Activated CD8-positive, alpha-beta T cell treated with anti-CD3 and anti-CD28 coated beads for 36 hours (primary cell): ENCODE measurements around the gene PGAM4. TPM values are rescaled to one million over a fixed set of nuclear protein-coding genes. Genes with fewer than 3 reads are reported as not detected.

Experiments used
- ATAC-seq: fragments of 200-7000 bp; cut with Tn5 transposase; one replicate; pipeline ENCODE4 v1.10.0; 2021; ENCODE audit warnings: mild to moderate bottlenecking, moderate library complexity
- CTCF ChIA-PET: fragments of 350-600 bp; sonication (Branson Sonifier 250); formaldehyde crosslinking; loops from one replicate; lab custom pipeline; 2021; ENCODE audit warnings: antibody characterized with exemption; lab: Charles Lee
- POLR2A ChIA-PET: fragments of 350-600 bp; sonication (Branson Sonifier 250); formaldehyde crosslinking; loops from one replicate; lab custom pipeline; 2021; ENCODE audit warnings: antibody characterized with exemption; lab: Charles Lee
- DNase-seq: peaks from one replicate; pipeline ENCODE4 v3.0.0-alpha.2; 2020
- H3K27ac Mint-ChIP-seq: one replicate; pipeline ENCODE4 v1.8.0; 2021; ENCODE audit warnings: mild to moderate bottlenecking, mixed read lengths
- H3K27me3 Mint-ChIP-seq: one replicate; pipeline ENCODE4 v1.8.0; 2021; ENCODE audit warnings: mixed read lengths
- H3K36me3 Mint-ChIP-seq: one replicate; pipeline ENCODE4 v1.8.0; 2021; ENCODE audit warnings: low read depth, mixed read lengths
- H3K4me1 Mint-ChIP-seq: one replicate; pipeline ENCODE4 v1.8.0; 2021; ENCODE audit warnings: low read depth, mixed read lengths
- H3K4me3 Mint-ChIP-seq: one replicate; pipeline ENCODE4 v1.8.0; 2021; ENCODE audit warnings: mild to moderate bottlenecking, moderate library complexity, mixed read lengths
- H3K9me3 Mint-ChIP-seq: one replicate; pipeline ENCODE4 v1.8.0; 2021; ENCODE audit warnings: mixed read lengths
- intact Hi-C: fragments of 100-400 bp; cut with micrococcal nuclease; formaldehyde crosslinking; loops from one replicate; pipeline ENCODE4 v1.10.0; 2022
- total RNA-seq, 2 experiments: library from RNA; stranded (reverse); gene quantifications; one replicate each; pipeline ENCODE4 v1.2.3, GENCODE V29; 2021
- TF ChIP-seq, protein P1 (sequence below): fragments of 200-600 bp; IDR thresholded peaks from one replicate; pipeline ENCODE4 v1.8.0; 2022; ENCODE audit warnings: antibody characterized with exemption, mild to moderate bottlenecking

The PGAM4 gene
- 1 to 10 TPM in 1 of 2 experiments, under 1 TPM in 1; 0.56 to 1.3 TPM for total RNA-seq

DNA sequence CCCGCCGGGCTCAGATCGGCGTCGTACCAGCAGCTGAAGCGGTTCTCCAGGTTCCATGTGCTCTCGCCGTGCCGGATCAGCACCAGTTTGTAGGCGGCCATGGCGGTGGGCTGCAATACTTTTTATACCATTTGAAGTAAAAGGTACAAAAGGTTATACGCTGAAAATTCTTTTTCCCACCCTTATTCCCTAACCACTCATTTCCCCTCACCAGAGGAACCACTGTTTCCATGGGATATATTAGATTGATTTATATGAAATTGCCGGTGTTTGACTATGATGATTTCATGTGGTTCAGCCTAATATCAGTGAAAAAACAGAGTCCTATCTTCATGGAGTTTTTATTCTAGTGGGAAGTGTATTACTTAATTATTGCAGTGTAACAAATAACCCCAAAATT lies at the start of gene PGAM4:
Gene PGAM4, minus strand, starts transcription at position 101 of the 400 bp plus-strand sequence. Its CDS starts 0 bp downstream, at position 101.
- no peak within 1 kb of the TSS for H3K4me3 Mint-ChIP-seq
- ChIA-PET POLR2A (no interaction called here), CTCF (no interaction called here)
- no peak for DNase-seq
- no peak within 1 kb of the TSS for H3K27ac Mint-ChIP-seq
- intact Hi-C loops: no loop called here
- peaks cover 2% of the 10 kb centered on the region for H3K9me3 Mint-ChIP-seq
- peaks cover 4% of the 10 kb centered on the region for H3K36me3 Mint-ChIP-seq
- no peak for ATAC-seq
- H3K4me1 Mint-ChIP-seq: peaks cover 8% of the 10 kb centered on the region
- no peaks in the 10 kb centered on the region for H3K27me3 Mint-ChIP-seq
- TF ChIP-seq, protein P1, sequence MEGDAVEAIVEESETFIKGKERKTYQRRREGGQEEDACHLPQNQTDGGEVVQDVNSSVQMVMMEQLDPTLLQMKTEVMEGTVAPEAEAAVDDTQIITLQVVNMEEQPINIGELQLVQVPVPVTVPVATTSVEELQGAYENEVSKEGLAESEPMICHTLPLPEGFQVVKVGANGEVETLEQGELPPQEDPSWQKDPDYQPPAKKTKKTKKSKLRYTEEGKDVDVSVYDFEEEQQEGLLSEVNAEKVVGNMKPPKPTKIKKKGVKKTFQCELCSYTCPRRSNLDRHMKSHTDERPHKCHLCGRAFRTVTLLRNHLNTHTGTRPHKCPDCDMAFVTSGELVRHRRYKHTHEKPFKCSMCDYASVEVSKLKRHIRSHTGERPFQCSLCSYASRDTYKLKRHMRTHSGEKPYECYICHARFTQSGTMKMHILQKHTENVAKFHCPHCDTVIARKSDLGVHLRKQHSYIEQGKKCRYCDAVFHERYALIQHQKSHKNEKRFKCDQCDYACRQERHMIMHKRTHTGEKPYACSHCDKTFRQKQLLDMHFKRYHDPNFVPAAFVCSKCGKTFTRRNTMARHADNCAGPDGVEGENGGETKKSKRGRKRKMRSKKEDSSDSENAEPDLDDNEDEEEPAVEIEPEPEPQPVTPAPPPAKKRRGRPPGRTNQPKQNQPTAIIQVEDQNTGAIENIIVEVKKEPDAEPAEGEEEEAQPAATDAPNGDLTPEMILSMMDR: no peak

GRCh38 chrX:78011846-78012245 lies 42.4 kb upstream of the PGAM4 start:
- DNase-seq (no peak), ATAC-seq (no peak)
- TF ChIP-seq, protein P1: no peak
- Mint-ChIP-seq H3K4me1 (no peaks in the 10 kb centered on the region), H3K27ac (no peak overlapping the region), H3K4me3 (no peak overlapping the region), H3K9me3 (no peaks in the 10 kb centered on the region), H3K27me3 (no peaks in the 10 kb centered on the region), H3K36me3 (peaks cover 5% of the 10 kb centered on the region)
- ChIA-PET CTCF (interaction anchor here (3.2 kb wide), 1 partner anchor 13 kb away, joined by 18 read pairs; no protein-coding TSS in a partner anchor), POLR2A (no interaction called here)
- intact Hi-C loops: no loop called here

- intact Hi-C loops: no loop called here
- Mint-ChIP-seq H3K4me3 (no peak overlapping the region), H3K27ac (no peak overlapping the region), H3K4me1 (peaks cover 2% of the 10 kb centered on the region), H3K9me3 (no peaks in the 10 kb centered on the region), H3K36me3 (peaks cover 2% of the 10 kb centered on the region), H3K27me3 (no peaks in the 10 kb centered on the region)
- ATAC-seq (no peak), DNase-seq (no peak)
- TF ChIP-seq, protein P1: no peak
- ChIA-PET CTCF (no interaction called here), POLR2A (no interaction called here)
These were observed 10.4 kb upstream of the PGAM4 start for GRCh38 chrX:77979870-77980269.

DNA sequence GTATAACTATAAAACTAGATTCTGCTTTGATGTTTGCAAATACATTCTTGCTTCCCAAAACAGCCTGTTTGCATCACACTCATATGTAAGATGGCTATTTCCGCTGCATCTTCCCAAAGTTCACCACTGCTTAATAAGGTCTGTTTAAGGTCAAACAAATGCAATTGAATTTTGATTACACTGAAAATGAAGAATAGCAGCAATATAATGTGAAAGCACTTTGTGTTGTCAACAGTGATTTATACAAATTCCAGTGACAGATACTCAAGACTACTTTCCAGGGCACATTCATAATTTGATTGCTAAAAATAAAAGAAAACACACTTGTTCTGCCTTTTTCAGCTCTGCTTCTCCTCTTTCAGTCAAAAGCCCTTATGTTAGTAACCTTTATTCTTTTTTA lies 8.1 kb upstream of the PGAM4 start:
- TF ChIP-seq, protein P1: no peak
- peaks cover 2% of the 10 kb centered on the region for H3K36me3 Mint-ChIP-seq
- ChIA-PET POLR2A (no interaction called here), CTCF (interaction anchor here (1.2 kb wide), 1 partner anchor 48 kb away, joined by 3 read pairs; no protein-coding TSS in a partner anchor)
- DNase-seq: no peak
- intact Hi-C loops: no loop called here
- H3K27ac Mint-ChIP-seq: no peak overlapping the region
- H3K27me3 Mint-ChIP-seq: no peaks in the 10 kb centered on the region
- no peak for ATAC-seq
- no peak overlapping the region for H3K4me3 Mint-ChIP-seq
- peaks cover 2% of the 10 kb centered on the region for H3K4me1 Mint-ChIP-seq
- H3K9me3 Mint-ChIP-seq: no peaks in the 10 kb centered on the region

- Mint-ChIP-seq H3K4me1 (peaks cover 2% of the 10 kb centered on the region), H3K27me3 (no peaks in the 10 kb centered on the region), H3K4me3 (no peak overlapping the region), H3K27ac (no peak overlapping the region), H3K9me3 (no peaks in the 10 kb centered on the region), H3K36me3 (peaks cover 2% of the 10 kb centered on the region)
- CTCF ChIA-PET: interaction anchor here (1.2 kb wide), 1 partner anchor 48 kb away, joined by 3 read pairs; no protein-coding TSS in a partner anchor
- intact Hi-C loops: no loop called here
- TF ChIP-seq, protein P1: no peak
- ATAC-seq (no peak), DNase-seq (no peak)
- POLR2A ChIA-PET: no interaction called here
These were observed 7.7 kb upstream of the PGAM4 start for GRCh38 chrX:77977095-77977494.
